GM19328 (cell line): Measurements from ENCODE around the gene KLHL17.
"Not testable (repeated sequence)": the region's sequence is repeated elsewhere in the genome, so short reads cannot be mapped to it uniquely, and the experiment has no call there.

Experiments used
- ATAC-seq: cut with Tn5 transposase; IDR thresholded peaks from one replicate; pipeline ENCODE4 v1.9.1; 2021; ENCODE audit warnings: mild to moderate bottlenecking, moderate library complexity; ENCODE audit not compliant: unreplicated experiment

KLHL17 gene

DNA sequence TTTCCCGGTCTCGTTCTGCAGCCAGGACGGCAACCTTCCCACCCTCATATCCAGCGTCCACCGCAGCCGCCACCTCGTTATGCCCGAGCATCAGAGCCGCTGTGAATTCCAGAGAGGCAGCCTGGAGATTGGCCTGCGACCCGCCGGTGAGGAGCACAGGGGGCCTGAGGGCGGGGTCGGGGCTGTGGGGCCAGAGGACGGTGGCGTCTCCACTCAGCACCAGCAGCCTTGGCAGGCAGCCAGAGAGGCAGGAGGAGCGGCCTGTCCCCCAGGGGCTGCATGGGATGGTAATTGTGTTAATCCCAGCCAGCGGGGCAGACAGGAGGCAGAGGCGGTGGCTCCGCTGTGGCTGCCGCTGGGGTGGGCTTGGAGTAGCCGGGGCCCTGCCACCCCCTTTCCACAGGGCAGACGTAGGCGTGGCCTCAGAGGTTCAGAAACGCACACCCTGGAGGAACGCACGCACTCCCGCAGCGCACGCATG, 24.6 kb upstream of the KLHL17 start:
- no peak for ATAC-seq

DNA sequence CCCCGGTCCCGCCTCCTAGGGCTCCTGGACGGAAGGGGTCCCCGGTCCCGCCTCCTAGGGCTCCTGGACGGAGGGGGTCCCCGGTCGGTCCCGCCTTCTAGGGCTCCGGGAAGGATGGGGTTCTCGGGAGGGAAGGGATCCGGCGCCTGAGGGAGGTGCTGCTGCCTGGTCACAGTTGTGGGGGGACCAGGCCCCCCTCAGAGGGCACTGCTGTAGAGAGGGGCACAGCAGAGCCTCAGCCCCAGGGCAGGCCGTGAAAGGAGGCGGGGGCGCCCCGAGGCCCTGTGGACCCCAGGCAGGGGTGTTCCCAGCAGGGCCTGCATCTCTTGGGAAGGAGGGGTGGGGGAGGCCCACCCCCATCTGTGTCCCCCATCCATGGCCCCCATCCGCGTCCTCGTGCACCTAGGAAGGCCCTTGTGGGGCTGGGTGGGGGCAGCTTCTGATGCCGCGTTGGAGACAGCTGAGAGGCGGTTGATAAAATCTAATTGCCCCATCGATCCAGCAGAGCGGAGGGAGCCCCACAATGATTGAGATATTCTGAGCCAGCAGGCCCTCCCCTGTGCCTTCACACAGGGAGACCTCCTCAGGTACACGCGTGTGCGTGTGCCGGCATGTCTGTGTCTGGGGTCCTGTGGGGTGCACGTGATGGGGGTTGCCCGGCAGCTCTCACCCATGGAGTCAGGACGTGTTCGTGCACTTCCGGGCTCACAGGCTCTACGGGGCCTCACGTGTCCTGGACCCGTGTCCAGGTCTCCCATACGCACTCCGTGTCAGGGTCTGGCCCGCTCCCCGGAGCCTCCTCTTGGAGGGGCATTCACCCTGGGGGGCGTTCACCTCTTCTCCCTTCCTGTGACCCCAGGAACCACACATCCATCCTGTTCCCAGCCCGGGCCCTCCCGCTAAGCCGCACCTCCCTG, 23.8 kb upstream of the KLHL17 start:
- no peak for ATAC-seq

DNA sequence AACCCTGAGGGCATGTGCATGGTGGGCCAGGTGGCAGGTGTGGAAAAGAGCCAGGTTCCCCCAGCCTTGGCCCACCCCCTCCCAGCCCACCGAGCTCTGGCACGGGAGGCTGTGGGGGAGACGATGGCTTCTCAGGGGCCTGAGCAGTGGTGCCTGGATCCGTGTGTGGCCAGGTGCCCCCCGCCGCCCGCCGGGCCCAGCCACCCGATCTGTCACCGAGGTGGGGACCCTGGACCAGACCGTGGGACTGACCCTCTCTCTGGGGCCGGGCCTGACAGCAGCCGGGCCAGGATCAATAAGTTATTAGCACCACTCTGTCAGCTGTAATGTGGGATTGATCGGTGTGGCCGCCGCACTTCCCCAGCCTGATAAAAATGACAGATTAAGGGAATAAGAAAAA, 22.9 kb upstream of the KLHL17 start:
- no peak for ATAC-seq

DNA sequence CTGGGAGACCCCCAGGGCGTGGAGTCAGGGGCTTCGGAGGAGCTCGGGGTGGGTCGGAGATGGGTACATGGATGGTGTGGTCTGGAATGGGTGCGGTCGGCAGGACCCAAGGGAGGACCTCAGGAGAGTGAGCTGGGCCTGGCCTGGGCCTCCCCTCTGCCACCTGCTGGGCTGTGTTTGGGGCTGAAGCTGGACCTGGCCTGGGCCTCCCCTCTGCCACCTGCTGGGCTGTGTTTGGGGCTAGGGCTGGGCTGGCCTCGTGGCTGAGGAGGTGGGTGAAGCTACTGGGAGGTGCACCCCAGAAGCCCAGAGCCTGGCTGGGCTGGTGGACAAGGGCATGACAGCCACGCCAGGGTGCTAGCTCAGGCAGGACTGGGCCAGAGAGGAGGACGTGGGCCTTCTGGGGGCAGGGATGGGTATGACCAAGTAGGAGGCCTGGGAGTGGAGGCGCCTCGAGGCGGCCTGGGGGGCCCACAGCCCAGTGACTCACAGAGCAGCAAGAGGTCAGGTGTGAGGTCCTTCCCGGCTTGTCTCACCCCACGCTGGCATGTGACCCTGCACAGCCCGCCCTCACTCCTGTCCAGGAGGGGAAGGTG, 22.2 kb upstream of the KLHL17 start:
- no peak for ATAC-seq

DNA sequence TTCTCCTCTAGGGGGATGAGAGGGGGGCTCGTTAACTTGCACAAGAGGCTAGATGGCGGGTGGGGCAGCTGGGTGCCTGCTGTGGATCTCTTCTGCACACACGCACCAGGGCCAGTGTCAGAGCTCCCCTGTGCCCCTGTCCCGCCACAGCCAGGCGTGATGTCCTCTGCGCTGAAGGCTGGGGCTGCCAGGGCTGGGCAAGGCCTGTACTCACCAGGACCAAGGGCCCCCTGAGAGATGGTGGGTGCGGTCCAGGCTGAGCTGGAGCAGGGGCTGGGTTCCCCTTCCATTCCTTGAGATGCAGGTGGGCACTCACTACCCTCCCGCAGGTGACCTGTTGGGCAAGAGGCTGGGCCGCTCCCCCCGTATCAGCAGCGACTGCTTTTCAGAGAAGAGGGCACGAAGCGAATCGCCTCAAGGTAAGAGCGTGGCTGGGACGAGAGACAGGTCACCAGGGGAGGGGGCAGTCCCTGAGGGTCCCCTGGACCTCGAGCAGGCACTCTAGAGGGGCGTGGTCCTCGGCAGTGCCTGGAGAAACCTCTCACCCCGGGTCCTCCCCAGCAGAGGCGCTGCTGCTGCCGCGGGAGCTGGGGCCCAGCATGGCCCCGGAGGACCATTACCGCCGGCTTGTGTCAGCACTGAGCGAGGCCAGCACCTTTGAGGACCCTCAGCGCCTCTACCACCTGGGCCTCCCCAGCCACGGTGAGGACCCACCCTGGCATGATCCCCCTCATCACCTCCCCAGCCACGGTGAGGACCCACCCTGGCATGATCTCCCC, 21.5 kb upstream of the KLHL17 start:
- no peak for ATAC-seq

DNA sequence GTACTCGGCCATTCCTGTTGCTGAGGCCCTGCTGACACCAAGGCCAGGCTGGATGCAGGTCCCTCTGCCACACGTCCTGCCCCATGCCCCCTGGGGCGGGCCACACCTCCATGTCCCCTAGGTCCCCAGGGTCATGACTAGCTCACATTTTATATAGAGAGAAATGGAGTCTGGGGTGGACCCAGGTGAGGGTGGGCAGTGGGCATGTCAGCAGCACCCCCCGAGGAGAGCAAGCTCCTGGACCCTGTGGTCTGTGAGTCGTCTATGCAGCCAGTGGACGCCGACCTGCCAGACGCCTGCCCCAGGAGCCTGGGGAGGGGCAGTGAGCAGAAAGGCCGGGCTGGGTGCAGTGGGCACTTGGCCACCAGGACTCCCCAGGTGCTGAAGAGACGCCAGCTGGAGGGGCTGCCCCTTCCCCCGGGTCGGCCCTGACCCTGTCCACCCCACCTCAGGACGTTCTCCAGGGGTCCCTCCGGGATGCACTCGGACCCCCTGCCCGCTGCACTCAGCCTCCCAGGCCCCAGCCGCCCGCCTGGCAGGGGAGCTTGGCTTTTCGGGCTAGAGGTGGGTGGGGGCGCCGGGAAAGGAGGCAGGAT, 20.8 kb upstream of the KLHL17 start:
- no peak for ATAC-seq

DNA sequence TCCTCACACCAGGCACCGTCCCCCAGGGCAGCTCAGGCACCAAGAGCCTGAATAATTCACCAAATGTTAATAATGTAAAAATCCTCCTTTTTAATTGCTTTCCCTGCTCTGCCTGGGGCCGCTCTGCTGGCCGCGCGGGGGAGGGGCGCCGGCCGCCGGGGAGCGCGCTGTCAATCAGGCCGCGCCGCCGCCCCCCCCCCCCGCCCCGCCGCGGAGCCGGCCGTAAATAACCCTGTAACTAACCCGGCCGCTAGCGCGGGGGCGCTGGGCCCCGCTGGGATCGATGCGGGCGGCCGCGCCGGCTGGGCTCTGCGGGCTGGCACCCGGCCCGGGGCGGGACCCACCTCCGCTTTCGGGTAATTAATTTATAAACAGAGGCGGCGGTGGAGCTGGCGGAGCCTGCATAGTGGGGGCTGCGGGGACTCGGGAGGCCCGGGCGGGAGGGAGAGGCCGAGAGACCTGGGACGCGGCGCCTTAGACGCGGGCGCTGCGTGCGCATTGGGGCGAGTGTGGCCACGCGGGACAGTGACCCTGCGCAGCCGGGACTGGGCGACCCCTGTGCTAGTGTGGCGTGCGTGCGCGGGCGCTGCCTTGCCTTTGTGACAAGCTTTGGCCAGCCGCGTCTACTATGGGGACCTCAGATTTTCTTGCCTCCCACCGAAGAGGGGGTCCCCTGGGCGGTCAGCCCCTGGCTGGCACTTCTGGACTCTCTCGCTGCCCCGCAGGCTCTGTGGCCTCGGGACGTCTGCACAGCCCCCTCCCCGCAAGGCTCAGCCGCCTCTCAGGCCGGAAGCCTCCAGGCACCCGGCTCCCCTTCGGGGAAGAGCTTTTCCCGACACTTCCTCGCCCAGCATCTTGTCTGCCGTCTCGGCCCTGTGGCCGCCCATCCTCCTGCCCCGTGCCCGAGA, 20.0 kb upstream of the KLHL17 start:
- no peak for ATAC-seq

DNA sequence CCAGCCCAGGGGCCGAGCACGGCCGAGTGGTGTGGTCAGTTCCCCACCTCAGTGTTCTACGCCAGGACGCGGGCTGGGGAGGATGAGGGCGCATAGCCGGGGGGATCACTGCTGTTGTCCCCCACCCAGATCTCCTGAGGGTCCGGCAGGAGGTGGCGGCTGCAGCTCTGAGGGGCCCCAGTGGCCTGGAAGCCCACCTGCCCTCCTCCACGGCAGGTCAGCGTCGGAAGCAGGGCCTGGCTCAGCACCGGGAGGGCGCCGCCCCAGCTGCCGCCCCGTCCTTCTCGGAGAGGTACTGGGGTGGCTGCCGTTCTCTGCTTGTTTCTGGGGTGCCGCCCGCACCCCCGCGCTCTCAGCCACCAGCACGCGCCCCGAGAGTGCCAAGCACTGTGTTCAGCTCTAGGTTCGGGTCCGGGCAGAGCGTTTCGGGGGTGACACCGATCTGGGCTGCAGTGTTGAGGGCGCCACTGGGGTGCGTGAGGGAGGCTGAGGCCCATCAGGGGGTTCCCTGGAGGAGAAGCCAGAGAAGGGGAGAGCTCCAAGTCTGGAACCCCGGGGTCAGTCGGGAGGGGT, 19.3 kb upstream of the KLHL17 start:
- no peak for ATAC-seq

DNA sequence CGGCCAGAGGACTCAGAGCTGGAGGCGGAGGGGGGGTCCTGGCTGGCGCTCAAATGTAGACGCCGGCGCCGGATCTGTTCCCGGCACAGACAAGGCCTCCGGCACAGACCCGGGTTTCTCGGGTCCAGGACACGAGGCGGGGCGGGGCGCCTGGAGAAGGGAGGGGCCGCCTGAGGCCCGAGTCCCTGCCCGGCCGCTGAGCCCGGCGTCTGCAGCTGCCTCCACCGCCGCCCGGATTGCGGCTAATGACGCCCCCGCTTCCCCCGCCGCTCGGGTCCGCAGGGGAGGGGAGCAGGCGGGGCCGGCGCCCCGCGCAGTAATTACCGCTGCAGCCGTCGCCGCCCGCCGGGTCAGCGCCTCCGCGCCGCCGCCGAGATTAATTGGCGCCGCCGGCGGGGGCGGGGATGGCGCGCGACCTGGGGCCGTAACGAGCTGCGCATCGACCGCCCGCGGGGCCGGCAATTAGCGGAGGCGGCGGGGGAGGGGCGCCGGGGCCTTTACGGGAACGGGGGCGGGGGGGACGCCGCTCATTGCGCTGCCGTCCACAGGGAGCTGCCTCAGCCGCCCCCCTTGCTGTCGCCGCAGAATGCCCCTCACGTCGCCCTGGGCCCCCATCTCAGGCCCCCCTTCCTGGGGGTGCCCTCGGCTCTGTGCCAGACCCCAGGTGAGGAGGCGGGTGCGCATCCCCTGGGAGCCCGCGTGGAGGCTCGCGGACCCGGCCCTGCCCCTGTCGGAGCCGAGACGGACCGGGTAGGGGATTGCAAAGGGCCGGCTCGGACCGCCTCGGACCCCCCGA, 18.6 kb upstream of the KLHL17 start:
- no peak for ATAC-seq

DNA sequence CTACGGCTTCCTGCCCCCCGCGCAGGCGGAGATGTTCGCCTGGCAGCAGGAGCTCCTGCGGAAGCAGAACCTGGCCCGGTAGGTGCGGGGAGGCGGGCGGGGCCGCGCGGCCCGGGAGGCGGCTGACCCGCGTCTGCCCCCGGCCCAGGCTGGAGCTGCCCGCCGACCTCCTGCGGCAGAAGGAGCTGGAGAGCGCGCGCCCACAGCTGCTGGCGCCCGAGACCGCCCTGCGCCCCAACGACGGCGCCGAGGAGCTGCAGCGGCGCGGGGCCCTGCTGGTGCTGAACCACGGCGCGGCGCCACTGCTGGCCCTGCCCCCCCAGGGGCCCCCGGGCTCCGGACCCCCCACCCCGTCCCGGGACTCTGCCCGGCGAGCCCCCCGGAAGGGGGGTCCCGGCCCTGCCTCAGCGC, 18.0 kb upstream of the KLHL17 start:
- no peak for ATAC-seq

DNA sequence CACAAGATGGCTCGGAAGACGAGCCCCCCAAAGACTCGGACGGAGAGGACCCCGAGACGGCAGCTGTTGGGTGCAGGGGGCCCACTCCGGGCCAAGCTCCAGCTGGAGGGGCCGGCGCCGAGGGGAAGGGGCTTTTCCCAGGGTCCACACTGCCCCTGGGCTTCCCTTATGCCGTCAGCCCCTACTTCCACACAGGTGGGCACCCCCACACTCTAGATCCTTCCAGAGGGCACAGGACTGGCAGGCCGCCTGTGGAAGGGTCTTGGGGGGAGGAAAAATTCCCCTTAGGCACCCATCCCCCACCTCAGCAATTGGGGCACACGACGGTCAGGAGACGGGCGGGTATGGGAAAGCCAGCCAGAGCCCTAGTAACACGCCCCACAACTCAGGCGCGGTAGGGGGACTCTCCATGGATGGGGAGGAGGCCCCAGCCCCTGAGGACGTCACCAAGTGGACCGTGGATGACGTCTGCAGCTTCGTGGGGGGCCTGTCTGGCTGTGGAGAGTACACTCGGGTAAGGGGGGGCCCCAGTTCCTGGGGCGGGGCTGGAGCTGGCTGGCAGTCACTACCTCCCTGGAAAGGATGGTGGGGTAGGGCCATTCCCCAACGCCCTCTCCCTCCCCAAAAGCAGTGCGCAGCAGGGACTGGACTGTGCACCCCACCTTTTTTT, 17.4 kb upstream of the KLHL17 start:
- no peak for ATAC-seq

DNA sequence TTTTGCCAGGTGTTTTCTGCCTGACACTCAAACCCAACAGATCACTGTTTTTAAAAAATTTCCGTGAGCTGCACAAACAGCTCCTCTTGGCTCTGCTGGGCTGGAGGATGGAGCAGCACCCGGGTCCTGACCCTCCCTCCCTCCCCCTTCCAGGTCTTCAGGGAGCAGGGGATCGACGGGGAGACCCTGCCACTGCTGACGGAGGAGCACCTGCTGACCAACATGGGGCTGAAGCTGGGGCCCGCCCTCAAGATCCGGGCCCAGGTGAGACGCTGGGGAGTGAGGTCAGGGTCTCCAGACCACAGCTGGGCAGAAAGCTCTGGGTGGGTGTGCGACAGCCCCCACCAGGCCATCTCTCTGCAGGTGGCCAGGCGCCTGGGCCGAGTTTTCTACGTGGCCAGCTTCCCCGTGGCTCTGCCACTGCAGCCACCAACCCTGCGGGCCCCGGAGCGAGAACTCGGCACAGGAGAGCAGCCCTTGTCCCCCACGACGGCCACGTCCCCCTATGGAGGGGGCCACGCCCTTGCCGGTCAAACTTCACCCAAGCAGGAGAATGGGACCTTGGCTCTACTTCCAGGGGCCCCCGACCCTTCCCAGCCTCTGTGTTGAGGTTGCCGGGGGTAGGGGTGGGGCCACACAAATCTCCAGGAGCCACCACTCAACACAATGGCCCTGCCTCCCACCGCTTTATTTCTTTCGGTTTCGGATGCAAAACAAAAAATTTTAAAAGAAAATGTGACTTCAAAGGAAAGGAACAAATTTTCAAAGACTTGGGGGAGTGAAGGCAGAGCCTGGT, 16.6 kb upstream of the KLHL17 start:
- ATAC-seq: no peak

DNA sequence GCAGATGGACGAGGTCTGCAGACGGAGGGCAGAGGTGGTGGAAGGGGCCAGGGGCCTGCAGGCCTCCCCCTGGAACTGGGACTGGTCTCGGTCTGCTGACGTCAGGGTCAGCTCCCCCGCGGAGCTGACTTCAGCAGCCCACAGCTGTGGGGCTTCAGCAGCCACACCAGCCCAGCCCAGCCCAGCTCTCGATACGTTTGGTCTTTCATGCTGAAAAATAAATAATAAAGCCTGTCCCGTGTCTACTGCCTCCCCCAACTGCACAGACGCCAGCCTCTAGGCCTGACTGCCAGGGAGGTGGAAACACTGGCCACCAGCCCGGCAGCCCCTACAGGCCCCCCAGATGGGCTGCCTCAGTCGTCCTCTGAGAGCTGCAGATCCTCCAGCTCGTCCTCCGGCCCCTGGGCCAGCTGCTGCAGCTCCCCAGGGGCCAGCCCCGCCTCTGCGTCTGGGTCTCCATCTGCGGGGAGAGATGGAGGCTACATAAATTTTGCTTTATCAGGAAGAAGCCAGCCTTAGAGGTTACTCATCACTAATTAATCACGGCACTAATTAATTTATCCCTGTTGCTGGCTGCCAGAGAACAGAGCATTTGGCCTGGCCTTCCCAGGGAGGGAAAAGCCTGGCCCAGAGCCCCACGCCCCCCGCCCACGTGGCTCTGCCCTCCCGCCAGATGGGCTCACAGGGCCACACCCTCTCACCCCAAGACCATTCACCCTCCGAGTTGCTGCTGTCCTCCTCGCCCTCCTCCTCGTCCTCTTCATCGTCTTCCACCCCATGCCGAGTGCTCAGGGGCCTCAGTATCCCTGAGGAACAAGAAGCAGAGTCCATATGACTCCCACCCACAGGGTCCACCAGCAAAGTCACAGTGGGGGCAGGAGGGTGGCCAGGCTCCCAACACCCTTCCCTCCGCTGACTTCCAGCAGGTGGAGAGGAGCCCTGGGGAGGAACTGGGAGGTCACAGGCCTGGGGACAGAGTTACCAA, 15.8 kb upstream of the KLHL17 start:
- no peak for ATAC-seq

DNA sequence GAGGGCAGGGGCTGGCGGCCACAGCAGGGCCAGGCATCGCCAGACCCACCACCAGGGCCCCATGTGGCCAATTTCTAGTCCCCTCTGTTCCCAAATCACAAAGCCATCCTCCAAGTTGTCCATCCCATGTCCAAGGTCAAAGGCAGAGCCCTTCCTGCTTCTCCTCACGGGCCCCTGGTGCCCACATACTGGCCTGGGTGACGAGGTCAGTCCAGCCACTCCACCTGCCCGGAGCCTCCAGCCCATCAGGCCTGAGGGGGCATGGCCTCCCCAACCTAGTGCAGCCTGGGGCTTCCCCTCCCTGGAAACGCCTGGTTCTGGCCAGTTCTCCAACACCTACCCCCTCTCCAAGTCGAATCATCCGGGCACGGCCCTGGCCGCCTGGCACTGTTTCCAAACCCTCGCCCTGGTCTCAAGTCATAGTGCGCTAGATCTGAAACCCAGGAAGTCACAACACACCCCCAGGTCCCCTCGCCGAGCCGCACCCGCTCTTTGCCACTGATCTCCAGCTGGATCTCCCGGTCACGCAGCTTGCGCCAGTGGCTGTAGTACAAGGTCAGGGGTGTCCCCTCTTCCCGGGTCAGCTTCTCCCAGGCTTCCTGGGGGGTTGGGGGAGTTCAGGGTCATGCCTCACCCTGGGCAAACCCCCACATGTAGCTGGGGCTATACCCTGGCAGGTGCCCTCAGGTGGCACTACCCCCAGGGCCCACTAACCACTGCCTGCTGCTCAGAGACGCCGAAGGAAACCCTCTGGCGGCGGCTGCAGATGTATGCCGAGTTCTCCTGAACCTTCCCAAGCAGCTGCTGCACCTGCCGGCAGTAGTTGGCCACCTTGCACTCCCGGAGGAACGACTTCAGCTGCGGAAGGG, 14.5 kb upstream of the KLHL17 start:
- ATAC-seq: no peak

DNA sequence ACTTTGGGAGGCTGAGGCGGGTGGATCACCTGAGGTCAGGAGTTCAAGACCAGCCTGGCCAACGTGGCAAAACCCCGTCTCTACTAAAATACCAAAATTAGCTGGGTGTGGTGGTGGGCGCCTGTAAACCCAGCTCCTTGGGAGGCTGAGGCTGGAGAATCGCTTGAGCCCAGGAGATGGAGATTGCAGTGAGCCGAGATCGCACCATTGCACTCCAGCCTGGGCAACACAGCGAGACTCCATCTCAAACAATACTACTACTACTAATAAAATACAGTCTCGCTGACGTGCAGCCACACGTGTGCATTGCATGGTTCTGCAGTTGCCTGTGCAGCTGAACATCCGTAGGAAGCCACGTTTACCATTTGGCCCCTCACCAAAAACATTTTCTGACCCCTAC, 13.6 kb upstream of the KLHL17 start:
- not testable (repeated sequence) for ATAC-seq

DNA sequence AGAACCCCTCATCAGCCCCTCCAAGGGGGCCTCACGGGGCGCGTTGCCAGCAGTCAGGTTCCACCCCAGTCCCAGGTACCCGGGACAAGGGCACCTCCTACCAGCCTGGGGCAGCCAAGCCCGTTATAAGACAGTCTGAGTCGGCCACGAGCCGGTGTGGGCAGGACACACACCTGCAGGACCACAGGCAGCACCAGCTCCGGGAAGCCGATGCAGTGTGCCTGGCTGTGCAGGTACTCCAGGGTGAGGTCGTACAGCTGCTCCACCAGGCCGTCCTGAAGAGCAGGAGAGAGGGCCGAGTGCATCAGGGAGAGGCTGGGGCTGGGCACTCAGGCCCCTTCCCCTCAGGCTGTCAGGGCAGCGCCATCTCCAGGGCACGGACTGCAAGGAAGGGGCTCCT, 12.4 kb upstream of the KLHL17 start:
- no peak for ATAC-seq
